Ovary (tissue), 9 donors: ENCODE results near the gene SCN1A. TPM values are rescaled to one million over a fixed set of nuclear protein-coding genes. Genes with fewer than 3 reads are reported as not detected.

Source experiments
- DNase-seq, 5 donors: peaks; one replicate each; pipeline ENCODE4 v3.0.0-alpha.2; 2019 to 2020
- H3K27ac ChIP-seq, 2 donors: fragments of 200-600 bp; one replicate each; pipeline versions ENCODE4 v1.5.1 to v1.8.0; 2019 to 2022
- H3K27me3 ChIP-seq: fragments of 200-600 bp; one replicate; pipeline ENCODE4 v1.8.0; 2022
- H3K36me3 ChIP-seq: fragments of 200-600 bp; sonication (generic); one replicate; pipeline ENCODE4 v1.5.1; 2019
- H3K4me1 ChIP-seq: one replicate; pipeline ENCODE4 v1.8.1; 2013; ENCODE audit warnings: mild to moderate bottlenecking, moderate library complexity; ENCODE audit not compliant: insufficient read depth
- H3K4me3 ChIP-seq: fragments of 200-600 bp; sonication (generic); one replicate; pipeline ENCODE4 v1.5.1; 2017
- H3K9me3 ChIP-seq, 2 donors: fragments of 200-600 bp in 1 of 2; sonication (generic) in 1 of 2; one replicate each; pipeline versions ENCODE4 v1.5.1 to v1.8.1; 2013 to 2019; ENCODE audit warnings: mild to moderate bottlenecking in 1 of 2, moderate library complexity in 1 of 2
- EP300 ChIP-seq: sonication (generic); formaldehyde crosslinking; IDR thresholded peaks from one replicate; pipeline ENCODE4 v1.6.1; 2017; ENCODE audit warnings: antibody characterized with exemption
- POLR2A ChIP-seq: fragments of 450-650 bp; IDR thresholded peaks from one replicate; pipeline ENCODE4 v1.6.1; 2017; ENCODE audit warnings: antibody characterized with exemption, mild to moderate bottlenecking, moderate library complexity
- WGBS, 3 donors: extraction: QIAGEN DNeasy Blood & Tissue Kit in 1 of 3; methylation state at CpG; one replicate each; pipeline versions ENCODE4 v1.1.5 to v1.1.7; 2013 to 2017; 5-methylcytosine and 5-hydroxymethylcytosine counted together
- intact Hi-C, 4 donors: fragments of 100-400 bp; cut with DNase I; formaldehyde crosslinking; loops; one replicate each; pipeline versions ENCODE4 v1.11.0 to v1.15.1; 2022 to 2023
- polyA plus RNA-seq, 2 donors: library from polyadenylated mRNA; stranded (reverse); fragments of 200-250 nt in 1 of 2; fragments of 350-450 nt in 1 of 2; fragmentation: Illumina TruSeq in 1 of 2; extraction: RNeasy Lipid Tissue Mini Kit (QIAGEN cat#74804) in 1 of 2; gene quantifications; one replicate each; pipeline ENCODE4 v1.2.3, GENCODE V29; 2013 to 2014
- total RNA-seq, 7 donors: library from RNA; depleted of rRNA in 2 of 7; stranded (reverse); fragments of >200 nt in 2 of 7; fragmentation: NEBNext Ultra II Directional in 3 of 7; extraction: Animal tissue kit (Norgen Biotek cat#: 25700) in 3 of 7; gene quantifications; one replicate each; pipeline versions ENCODE4 v1.1.0 to v1.2.4, GENCODE V29; 2016 to 2023
- TF ChIP-seq, protein P1 (sequence below), 3 donors: fragments of 450-650 bp in 2 of 3; fragments of 200-600 bp in 1 of 3; IDR thresholded peaks; one replicate each; pipeline versions ENCODE4 v1.5.1 to v1.8.0; 2016 to 2022; ENCODE audit warnings: antibody characterized with exemption in 3 of 3, mild to moderate bottlenecking in 1 of 3
- donor health status: DM: no; HTN: no; CAD: no; lungs with moderate emphysema.
- donor health status: DM: no; HTN: no; CAD: no.
- donor health status: Bipolar disorder and iron deficiency.
- donor health status: DM: yes; HTN: yes; CAD: no.
- donor health status: DM: no; HTN: no; CAD: no.
- donor health status: DM: yes; HTN: yes; CAD: no.

Gene SCN1A
- total and polyA plus RNA-seq, 9 donors: under 0.01 to 5.6 (median 0.34) TPM; not detected in 5

DNA sequence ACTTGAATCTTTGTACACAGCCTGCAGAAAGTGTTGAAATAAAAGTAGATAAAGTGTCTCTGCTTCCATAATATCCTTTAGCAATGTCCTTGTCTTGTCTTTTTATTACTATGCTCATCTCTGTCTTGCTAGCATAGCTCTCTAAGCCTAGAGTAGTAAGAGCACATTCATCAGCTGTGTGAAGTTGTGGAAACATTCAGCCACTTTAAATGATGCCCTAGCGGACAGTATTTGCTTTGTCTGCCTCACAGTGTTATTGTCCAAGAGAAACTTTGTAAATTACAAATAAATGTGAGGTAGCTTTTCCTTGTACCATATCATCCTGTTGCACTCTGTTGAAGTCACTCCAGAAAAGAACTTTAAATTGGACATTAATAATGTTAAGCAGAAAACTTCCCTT is 113.9 kb downstream of the SCN1A start:
- no peak overlapping the region for H3K4me3 ChIP-seq
- TF ChIP-seq, protein P1, sequence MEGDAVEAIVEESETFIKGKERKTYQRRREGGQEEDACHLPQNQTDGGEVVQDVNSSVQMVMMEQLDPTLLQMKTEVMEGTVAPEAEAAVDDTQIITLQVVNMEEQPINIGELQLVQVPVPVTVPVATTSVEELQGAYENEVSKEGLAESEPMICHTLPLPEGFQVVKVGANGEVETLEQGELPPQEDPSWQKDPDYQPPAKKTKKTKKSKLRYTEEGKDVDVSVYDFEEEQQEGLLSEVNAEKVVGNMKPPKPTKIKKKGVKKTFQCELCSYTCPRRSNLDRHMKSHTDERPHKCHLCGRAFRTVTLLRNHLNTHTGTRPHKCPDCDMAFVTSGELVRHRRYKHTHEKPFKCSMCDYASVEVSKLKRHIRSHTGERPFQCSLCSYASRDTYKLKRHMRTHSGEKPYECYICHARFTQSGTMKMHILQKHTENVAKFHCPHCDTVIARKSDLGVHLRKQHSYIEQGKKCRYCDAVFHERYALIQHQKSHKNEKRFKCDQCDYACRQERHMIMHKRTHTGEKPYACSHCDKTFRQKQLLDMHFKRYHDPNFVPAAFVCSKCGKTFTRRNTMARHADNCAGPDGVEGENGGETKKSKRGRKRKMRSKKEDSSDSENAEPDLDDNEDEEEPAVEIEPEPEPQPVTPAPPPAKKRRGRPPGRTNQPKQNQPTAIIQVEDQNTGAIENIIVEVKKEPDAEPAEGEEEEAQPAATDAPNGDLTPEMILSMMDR (IDR thresholded peaks at IDR 0.05): no peak
- TF ChIP-seq EP300 (no peak), POLR2A (no peak)
- intact Hi-C loops: no loop called here
- DNase-seq: no peak
- no peaks in the 10 kb centered on the region for H3K4me1 ChIP-seq
- H3K9me3 ChIP-seq: no peaks in the 10 kb centered on the region
- peaks cover 2% of the 10 kb centered on the region for H3K27me3 ChIP-seq
- WGBS, 3 donors: 59 to 80% (median 76%) methylated on average over 1 of the region's 1 CpG
- no peaks in the 10 kb centered on the region for H3K36me3 ChIP-seq
- H3K27ac ChIP-seq: no peak overlapping the region

DNA sequence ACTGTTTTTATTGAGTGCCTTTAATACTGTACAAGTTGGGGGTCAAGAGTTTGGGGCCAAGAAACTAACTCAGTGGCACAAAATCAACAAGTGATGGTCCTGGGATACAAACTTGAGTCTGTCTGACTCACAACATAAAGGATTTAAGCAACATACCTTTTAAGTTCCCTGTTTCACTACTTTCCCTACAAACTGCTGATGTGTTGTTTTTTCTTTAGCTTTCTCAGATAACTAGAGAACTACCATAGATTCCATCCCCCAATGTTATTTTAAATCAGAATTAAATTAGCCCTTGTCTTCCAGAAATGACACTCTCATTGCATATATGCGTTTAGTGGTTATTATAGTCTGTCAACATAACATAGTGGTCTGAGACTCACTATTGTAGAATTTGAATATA is 116.2 kb downstream of the SCN1A start:
- Histone ChIP-seq H3K27ac (no peak overlapping the region), H3K9me3 (no peaks in the 10 kb centered on the region), H3K27me3 (no peaks in the 10 kb centered on the region), H3K4me3 (no peak overlapping the region), H3K36me3 (no peaks in the 10 kb centered on the region), H3K4me1 (no peaks in the 10 kb centered on the region)
- 69 to 83% (median 77%) methylated on average over 1 of the region's 1 CpG for WGBS, 3 donors
- intact Hi-C loops: no loop called here
- TF ChIP-seq POLR2A: no peak
- no peak for DNase-seq

DNA sequence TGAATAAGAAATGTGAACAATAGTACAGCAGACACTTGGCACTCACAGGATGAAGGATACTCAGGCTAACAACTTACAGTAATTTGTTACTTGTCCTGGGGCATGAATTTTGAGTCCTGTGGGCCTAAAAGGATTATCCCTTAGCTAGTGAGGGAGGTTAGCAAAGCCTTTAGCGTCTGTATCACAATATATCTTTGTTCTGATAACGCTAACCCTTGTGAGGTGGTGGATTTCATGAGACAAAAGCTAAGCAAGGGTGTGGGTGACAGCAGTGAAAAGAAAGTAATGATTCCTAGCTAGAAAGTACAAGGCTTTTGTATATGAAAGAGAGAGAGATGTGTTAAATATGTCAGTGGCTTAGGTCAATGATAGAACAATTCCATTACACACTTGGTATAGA is 127.4 kb downstream of the SCN1A start:
- Histone ChIP-seq H3K36me3 (no peaks in the 10 kb centered on the region), H3K9me3 (no peaks in the 10 kb centered on the region), H3K4me3 (no peak overlapping the region), H3K27me3 (no peaks in the 10 kb centered on the region), H3K27ac (no peak overlapping the region), H3K4me1 (no peaks in the 10 kb centered on the region)
- DNase-seq: no peak
- intact Hi-C loops: no loop called here
- no peak for TF ChIP-seq EP300
- TF ChIP-seq POLR2A: no peak
- TF ChIP-seq, protein P1 (IDR thresholded peaks at IDR 0.05): no peak
- 73 to 79% (median 74%) methylated on average over 2 of the region's 2 CpGs for WGBS, 3 donors

DNA sequence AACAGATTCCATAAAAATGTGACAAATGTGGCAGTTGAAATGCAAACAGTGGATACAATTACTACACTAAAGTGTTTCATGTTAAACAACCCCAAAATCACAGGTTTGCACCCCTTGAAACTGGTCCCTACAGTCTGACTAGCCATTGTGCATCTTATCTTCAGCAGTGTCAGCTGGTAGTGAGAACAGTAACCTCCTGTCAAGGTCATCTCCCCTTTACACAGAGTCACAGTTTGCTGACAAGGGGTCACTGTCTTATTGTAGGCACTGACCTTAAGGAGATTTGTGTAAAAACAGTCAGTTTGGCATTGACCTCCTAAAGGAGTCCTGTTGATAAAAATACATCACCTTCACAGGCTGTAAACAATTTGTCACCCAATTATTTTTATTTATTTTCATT is 137.0 kb downstream of the SCN1A start:
- no peaks in the 10 kb centered on the region for H3K36me3 ChIP-seq
- TF ChIP-seq, protein P1 (IDR thresholded peaks at IDR 0.05): no peak
- TF ChIP-seq EP300 (no peak), POLR2A (no peak)
- intact Hi-C loops: no loop called here

DNA sequence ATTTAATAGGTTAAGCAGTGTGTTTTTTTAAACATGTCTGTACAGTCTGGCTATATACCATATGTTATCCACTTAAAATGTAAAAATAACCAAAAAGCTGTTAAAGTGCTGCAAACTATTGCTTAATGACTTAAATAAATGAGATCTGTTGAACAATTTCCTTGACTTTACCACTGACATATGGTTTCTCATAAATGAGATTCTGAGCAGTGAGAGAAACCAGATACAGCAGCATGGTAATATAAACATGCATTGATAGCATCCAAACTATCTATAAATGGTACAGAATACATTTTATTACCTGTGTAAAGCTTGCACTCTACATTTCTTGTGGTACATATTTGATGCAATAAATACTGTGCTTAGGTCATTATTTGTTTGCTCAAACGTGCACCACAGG is 138.0 kb downstream of the SCN1A start:
- H3K27me3 ChIP-seq: no peaks in the 10 kb centered on the region
- intact Hi-C loops: no loop called here
- 4 to 18% (median 10%) methylated on average over 1 of the region's 1 CpG for WGBS, 3 donors

More for the DNA sequence above, 137.0 kb downstream of the SCN1A start:
- no peaks in the 10 kb centered on the region for H3K4me1 ChIP-seq
- no peak overlapping the region for H3K27ac ChIP-seq
- no peak for DNase-seq
- no peak overlapping the region for H3K4me3 ChIP-seq
- H3K27me3 ChIP-seq: no peaks in the 10 kb centered on the region
- H3K9me3 ChIP-seq: no peaks in the 10 kb centered on the region

More for the DNA sequence above, 138.0 kb downstream of the SCN1A start:
- no peak overlapping the region for H3K4me3 ChIP-seq
- no peak overlapping the region for H3K27ac ChIP-seq
- no peaks in the 10 kb centered on the region for H3K9me3 ChIP-seq
- no peak for DNase-seq
- no peaks in the 10 kb centered on the region for H3K36me3 ChIP-seq
- TF ChIP-seq, protein P1 (IDR thresholded peaks at IDR 0.05): no peak
- no peak for TF ChIP-seq EP300
- no peak for TF ChIP-seq POLR2A
- H3K4me1 ChIP-seq: no peaks in the 10 kb centered on the region
